ENCODE measurements around the gene GABRD. TPM values are rescaled to one million over a fixed set of nuclear protein-coding genes. Genes with fewer than 3 reads are reported as not detected.

GABRD gene
- total RNA-seq, 6 experiments from 2014 or later: 0.55 TPM; not detected in 5

GRCh38 chr1:2019571-2020309, 595 bp downstream of the GABRD start:
- peak in 1 of 4 donors; percentile 46 for ATAC-seq
- no peaks in the 10 kb centered on the region for H3K36me3 ChIP-seq
- TF ChIP-seq POLR2A (IDR thresholded peaks at IDR 0.05): no peak
- no peak for TF ChIP-seq CTCF (IDR thresholded peaks at IDR 0.05)
- no peak overlapping the region for H3K27ac ChIP-seq
- no peaks in the 10 kb centered on the region for H3K9me3 ChIP-seq
- 65% methylated on average over 2 of the region's 61 CpGs for WGBS (ENCODE audit: insufficient coverage, low coverage, low lambda C conversion rate, missing lambda C conversion rate)
- intact Hi-C loops (cut with DNase I): loop anchor here in 1 of 2 donors (10.0 kb wide), 1 partner anchor 55 kb away; no protein-coding TSS in a partner anchor
- H3K4me1 ChIP-seq: peaks cover 0 to 6% (median 0%) of the 10 kb centered on the region in 4 donors
- H3K27me3 ChIP-seq: peaks cover 0 to 9% of the 10 kb centered on the region in 2 donors
- no peak overlapping the region for H3K4me3 ChIP-seq
- no peak for DNase-seq

- intact Hi-C loops (cut with DNase I): loop anchor here in 1 of 2 donors (10.0 kb wide), 1 partner anchor 55 kb away; no protein-coding TSS in a partner anchor
- WGBS (ENCODE audit: insufficient coverage, low coverage, low lambda C conversion rate, missing lambda C conversion rate): 85% methylated on average over 4 of the region's 11 CpGs
Observed at GRCh38 chr1:2020310-2020655, 1.1 kb downstream of the GABRD start.

DNA sequence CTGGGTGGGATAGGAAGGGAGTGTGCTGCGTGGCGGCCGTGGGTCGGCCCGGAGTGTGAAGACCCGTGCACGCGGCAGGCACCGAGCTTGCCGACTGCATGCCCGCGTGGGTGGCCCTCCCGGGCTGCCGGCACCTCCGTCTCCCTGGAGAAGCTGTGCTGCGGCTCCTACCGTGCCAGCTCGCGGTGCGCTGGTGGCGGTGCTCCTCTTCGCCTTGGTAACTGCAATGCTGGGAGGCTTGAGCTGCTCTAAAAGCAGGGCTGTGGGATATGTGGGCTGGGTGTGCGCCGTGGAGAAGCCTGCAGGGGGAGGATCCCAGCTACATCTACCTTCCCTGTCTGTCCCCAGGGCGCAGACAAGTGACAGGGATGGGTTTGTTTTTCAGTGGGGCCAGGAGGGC, 2.4 kb downstream of the GABRD start:
- H3K27me3 ChIP-seq: peaks cover 0 to 9% of the 10 kb centered on the region in 2 donors
- peaks cover 0 to 6% (median 0%) of the 10 kb centered on the region in 4 donors for H3K4me1 ChIP-seq
- no peak overlapping the region for H3K4me3 ChIP-seq
- intact Hi-C loops (cut with DNase I): loop anchor here in 1 of 2 donors (10.0 kb wide), 1 partner anchor 57 kb away; no protein-coding TSS in a partner anchor
- H3K36me3 ChIP-seq: no peaks in the 10 kb centered on the region
- H3K27ac ChIP-seq: no peak overlapping the region
- TF ChIP-seq CTCF (IDR thresholded peaks at IDR 0.05): no peak
- TF ChIP-seq POLR2A (IDR thresholded peaks at IDR 0.05): no peak
- WGBS (ENCODE audit: insufficient coverage, low coverage, low lambda C conversion rate, missing lambda C conversion rate): 33% methylated on average over 2 of the region's 25 CpGs
- no peaks in the 10 kb centered on the region for H3K9me3 ChIP-seq
- DNase-seq: no peak
- ATAC-seq: no peak

More at GRCh38 chr1:2020310-2020655, 1.1 kb downstream of the GABRD start:
- peaks cover 0 to 9% of the 10 kb centered on the region in 2 donors for H3K27me3 ChIP-seq
- no peak overlapping the region for H3K4me3 ChIP-seq
- H3K27ac ChIP-seq: no peak overlapping the region
- DNase-seq (no peak), ATAC-seq (no peak)
- TF ChIP-seq POLR2A (IDR thresholded peaks at IDR 0.05): no peak
- TF ChIP-seq CTCF (IDR thresholded peaks at IDR 0.05): no peak
- no peaks in the 10 kb centered on the region for H3K36me3 ChIP-seq
- peaks cover 0 to 6% (median 0%) of the 10 kb centered on the region in 4 donors for H3K4me1 ChIP-seq
- no peaks in the 10 kb centered on the region for H3K9me3 ChIP-seq

- Histone ChIP-seq H3K4me1 (peaks cover 0 to 6% (median 0%) of the 10 kb centered on the region in 4 donors), H3K27ac (no peak overlapping the region), H3K36me3 (no peaks in the 10 kb centered on the region), H3K27me3 (peaks cover 0 to 9% of the 10 kb centered on the region in 2 donors), H3K9me3 (no peaks in the 10 kb centered on the region), H3K4me3 (no peak overlapping the region)
- intact Hi-C loops (cut with DNase I): loop anchor here in 1 of 2 donors (10.0 kb wide), 1 partner anchor 57 kb away; no protein-coding TSS in a partner anchor
- WGBS (ENCODE audit: insufficient coverage, low coverage, low lambda C conversion rate, missing lambda C conversion rate): 20% methylated on average over 1 of the region's 21 CpGs
- DNase-seq: no peak
- TF ChIP-seq POLR2A (IDR thresholded peaks at IDR 0.05) (no peak), CTCF (IDR thresholded peaks at IDR 0.05) (no peak)
- no peak for ATAC-seq
Observed at GRCh38 chr1:2022063-2022770, 3.1 kb downstream of the GABRD start.

Measured in right lobe of liver (tissue), 6 donors.